GM21825 (cell line): ENCODE data around the gene PLEKHH2.
"Not testable (repeated sequence)": the region's sequence is repeated elsewhere in the genome, so short reads cannot be mapped to it uniquely, and the experiment has no call there.

Experiments used
- ATAC-seq: cut with Tn5 transposase; IDR thresholded peaks from one replicate; pipeline ENCODE4 v1.9.1; 2021; ENCODE audit warnings: mild to moderate bottlenecking, moderate library complexity; ENCODE audit not compliant: unreplicated experiment

The PLEKHH2 gene

GRCh38 chr2:43637030-43637803, at the start of gene PLEKHH2:
PLEKHH2 (plus strand) TSS chr2:43637260; CDS start chr2:43644674, 7,414 bp downstream.
- peak; percentile 100 for ATAC-seq

GRCh38 chr2:43592443-43592842, 44.6 kb upstream of the PLEKHH2 start:
- no peak for ATAC-seq

GRCh38 chr2:43593254-43593653, 43.8 kb upstream of the PLEKHH2 start:
- ATAC-seq, result no peak

GRCh38 chr2:43594875-43595274, 42.2 kb upstream of the PLEKHH2 start:
- no peak for ATAC-seq

- ATAC-seq, result peak; percentile 96
Observed at GRCh38 chr2:43595603-43596412, 41.3 kb upstream of the PLEKHH2 start, which contains the start of gene THADA. THADA (minus strand) TSS chr2:43596038; CDS start chr2:43592392, 3,646 bp downstream.

GRCh38 chr2:43600596-43600995, 36.5 kb upstream of the PLEKHH2 start:
- ATAC-seq, result not testable (repeated sequence)

GRCh38 chr2:43604674-43605073, 32.4 kb upstream of the PLEKHH2 start:
- ATAC-seq, result no peak

- no peak for ATAC-seq
Observed at GRCh38 chr2:43605079-43605655, 31.9 kb upstream of the PLEKHH2 start.

GRCh38 chr2:43605851-43606250, 31.2 kb upstream of the PLEKHH2 start:
- no peak for ATAC-seq

- ATAC-seq, result no peak
Observed at GRCh38 chr2:43609290-43609918, 27.7 kb upstream of the PLEKHH2 start.

GRCh38 chr2:43610361-43610760, 26.7 kb upstream of the PLEKHH2 start:
- no peak for ATAC-seq

GRCh38 chr2:43611987-43612894, 24.8 kb upstream of the PLEKHH2 start:
- peak; percentile 70 for ATAC-seq

- no peak for ATAC-seq
Observed at GRCh38 chr2:43612944-43613343, 24.1 kb upstream of the PLEKHH2 start.

GRCh38 chr2:43616967-43617680, 19.9 kb upstream of the PLEKHH2 start:
- no peak for ATAC-seq

- ATAC-seq, result no peak
Observed at GRCh38 chr2:43619511-43619910, 17.5 kb upstream of the PLEKHH2 start.

GRCh38 chr2:43622931-43623451, 14.1 kb upstream of the PLEKHH2 start:
- no peak for ATAC-seq

GRCh38 chr2:43631618-43632317, 5.3 kb upstream of the PLEKHH2 start:
- no peak for ATAC-seq

- ATAC-seq, result no peak
Observed at GRCh38 chr2:43634604-43635306, 2.3 kb upstream of the PLEKHH2 start.
